GM19324 (cell line): ENCODE measurements around the gene GNMT.
"Not testable (repeated sequence)": the region's sequence is repeated elsewhere in the genome, so short reads cannot be mapped to it uniquely, and the experiment has no call there.

Source experiments
- ATAC-seq: cut with Tn5 transposase; IDR thresholded peaks from one replicate; pipeline ENCODE4 v1.9.1; 2021; ENCODE audit warnings: mild to moderate bottlenecking, moderate library complexity; ENCODE audit not compliant: unreplicated experiment, low FRiP score

GNMT gene

GRCh38 chr6:42971746-42972327 is 11.3 kb downstream of the GNMT start:
- ATAC-seq, result no peak

- ATAC-seq, result no peak
Measured at GRCh38 chr6:42973926-42974325, 13.4 kb downstream of the GNMT start.

GRCh38 chr6:42974919-42975505 is 14.5 kb downstream of the GNMT start:
- ATAC-seq, result no peak

- no peak for ATAC-seq
Measured at GRCh38 chr6:42978487-42978838, 17.9 kb downstream of the GNMT start.

GRCh38 chr6:42978839-42979522 is 18.4 kb downstream of the GNMT start, which contains the start of gene PEX6:
Gene PEX6 (minus strand): TSS chr6:42979181. CDS start chr6:42979150, 31 bp downstream.
- ATAC-seq, result peak; percentile 90

- no peak for ATAC-seq
Measured at GRCh38 chr6:42979523-42980177, 19.1 kb downstream of the GNMT start.

GRCh38 chr6:42981836-42982235 is 21.3 kb downstream of the GNMT start:
- no peak for ATAC-seq

- ATAC-seq, result peak; percentile 96
Measured at GRCh38 chr6:42984001-42984923, 23.7 kb downstream of the GNMT start, which contains the start of gene PPP2R5D. Gene PPP2R5D (plus strand): TSS chr6:42984570. CDS start chr6:42984678, 108 bp downstream.

- ATAC-seq, result no peak
Measured at GRCh38 chr6:42984924-42985475, 24.4 kb downstream of the GNMT start.

GRCh38 chr6:42987533-42988451 is 27.2 kb downstream of the GNMT start:
- no peak for ATAC-seq

- ATAC-seq, result no peak
Measured at GRCh38 chr6:42988486-42989020, 28.0 kb downstream of the GNMT start.

GRCh38 chr6:42989923-42990322 is 29.4 kb downstream of the GNMT start:
- no peak for ATAC-seq

GRCh38 chr6:42993445-42993844 is 32.9 kb downstream of the GNMT start:
- no peak for ATAC-seq

GRCh38 chr6:42996513-42996912 is 36.0 kb downstream of the GNMT start:
- ATAC-seq, result no peak

- not testable (repeated sequence) for ATAC-seq
Measured at GRCh38 chr6:42998205-42998604, 37.7 kb downstream of the GNMT start.

- ATAC-seq, result no peak
Measured at GRCh38 chr6:43001843-43002242, 41.3 kb downstream of the GNMT start.

GRCh38 chr6:43005844-43006243 is 45.3 kb downstream of the GNMT start:
- no peak for ATAC-seq

GRCh38 chr6:43006251-43006650 is 45.7 kb downstream of the GNMT start:
- ATAC-seq, result no peak

- no peak for ATAC-seq
Measured at GRCh38 chr6:43007126-43007525, 46.6 kb downstream of the GNMT start.
